Fibroblast of skin of left biceps (primary cell): ENCODE data around the gene ACSM2A.
"Not testable (repeated sequence)": the region's sequence is repeated elsewhere in the genome, so short reads cannot be mapped to it uniquely, and the experiment has no call there.

Experiments used
- DNase-seq, 2 experiments: peaks; one replicate each; pipeline ENCODE4 v3.0.0-alpha.2; 2013; ENCODE audit warnings: low read depth in 2 of 2

ACSM2A gene

DNA sequence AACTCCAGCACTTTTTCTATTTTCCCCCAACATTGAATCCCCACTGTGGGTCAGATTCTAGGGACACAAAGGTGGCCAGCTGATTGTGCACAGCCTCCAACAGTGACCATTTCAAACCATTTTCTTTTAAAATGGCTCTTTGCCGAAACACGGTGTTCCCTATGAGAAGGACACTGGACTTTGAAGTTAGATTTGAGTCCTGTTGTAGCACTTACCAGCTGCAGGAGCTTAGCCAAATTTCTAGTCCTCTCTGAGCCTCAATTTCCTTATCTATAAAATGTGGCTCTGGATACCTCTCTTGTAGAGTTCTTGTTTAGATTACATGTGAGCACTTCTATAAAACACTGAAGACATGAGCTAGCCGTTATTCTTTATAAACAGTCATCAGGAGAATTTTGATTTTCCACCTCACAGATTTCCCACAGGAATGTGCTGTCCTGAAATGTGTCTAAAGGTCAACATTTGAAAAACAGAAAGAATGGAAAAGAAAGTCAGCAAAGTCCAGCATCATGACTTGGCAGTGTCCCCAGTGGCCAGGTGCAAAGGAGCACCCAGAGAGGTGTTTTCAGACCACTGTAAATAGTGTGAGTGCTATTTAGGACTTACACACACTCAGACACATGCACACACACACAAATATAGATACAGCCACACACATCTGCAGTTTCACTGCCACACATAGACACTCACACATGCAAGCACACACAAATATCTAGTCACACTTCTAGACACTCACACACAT is 4.5 kb upstream of the ACSM2A start:
- not testable (repeated sequence) for DNase-seq

DNA sequence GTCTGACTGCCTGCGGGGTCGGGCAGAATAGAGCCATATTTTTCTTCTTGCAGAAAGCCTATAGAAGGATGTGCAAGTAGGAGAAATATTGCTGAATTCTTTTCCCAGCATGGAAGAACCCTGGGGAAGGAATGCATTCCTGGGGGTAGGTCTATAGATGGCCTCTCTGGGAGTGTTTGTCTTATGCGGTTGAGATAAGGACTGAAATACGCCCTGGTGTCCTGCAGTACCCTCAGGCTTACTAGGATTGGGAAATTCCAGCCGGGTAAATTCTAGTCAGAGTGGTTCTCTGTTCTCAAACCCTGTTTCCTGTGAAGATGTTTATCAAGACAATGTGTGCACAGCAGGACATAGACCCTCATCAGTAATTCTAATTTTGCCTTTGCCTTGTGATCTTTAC is 2.3 kb downstream of the ACSM2A start:
- DNase-seq, result not testable (repeated sequence)

GRCh38 chr16:20459227-20459626 is 7.9 kb downstream of the ACSM2A start:
- not testable (repeated sequence) for DNase-seq

DNA sequence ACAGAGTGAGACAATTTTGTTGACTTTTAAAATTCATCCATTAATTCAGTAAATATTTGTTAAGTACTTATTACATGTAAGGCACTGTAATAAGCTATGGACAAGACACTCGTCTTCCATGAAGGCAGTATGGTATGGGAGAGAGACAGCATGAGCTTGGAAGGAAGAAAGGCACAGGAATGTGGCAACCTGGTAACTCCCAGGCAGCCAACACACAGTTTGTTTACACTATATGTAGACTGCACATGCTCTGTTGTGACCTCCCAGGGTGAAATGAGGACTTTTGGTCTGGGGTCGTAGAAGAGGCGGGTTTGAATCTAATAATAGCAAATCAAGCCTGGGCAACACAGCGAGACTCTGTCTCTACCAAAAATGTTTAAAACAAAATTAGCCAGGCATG is 9.0 kb downstream of the ACSM2A start:
- DNase-seq, result not testable (repeated sequence)

DNA sequence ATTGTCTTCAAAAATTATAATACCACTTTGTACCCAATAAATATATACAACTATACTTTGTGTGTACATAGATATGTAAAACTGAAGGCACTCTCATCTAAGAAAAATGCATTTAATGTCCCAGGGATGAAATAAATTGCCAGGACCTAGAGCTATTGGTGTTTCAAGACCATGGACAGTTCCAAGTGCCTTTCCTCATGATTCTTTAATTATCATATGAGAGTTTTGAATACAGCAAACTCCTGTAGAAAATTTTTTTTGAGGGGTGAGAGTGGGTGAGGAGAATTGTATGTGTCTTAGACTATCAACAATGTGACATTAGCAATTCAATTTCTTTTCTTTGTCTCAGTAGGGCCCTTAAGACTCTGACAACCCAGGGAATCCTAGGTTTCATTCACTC is 17.6 kb downstream of the ACSM2A start:
- DNase-seq, result not testable (repeated sequence)

GRCh38 chr16:20469930-20470329 is 18.6 kb downstream of the ACSM2A start:
- DNase-seq, result not testable (repeated sequence)

DNA sequence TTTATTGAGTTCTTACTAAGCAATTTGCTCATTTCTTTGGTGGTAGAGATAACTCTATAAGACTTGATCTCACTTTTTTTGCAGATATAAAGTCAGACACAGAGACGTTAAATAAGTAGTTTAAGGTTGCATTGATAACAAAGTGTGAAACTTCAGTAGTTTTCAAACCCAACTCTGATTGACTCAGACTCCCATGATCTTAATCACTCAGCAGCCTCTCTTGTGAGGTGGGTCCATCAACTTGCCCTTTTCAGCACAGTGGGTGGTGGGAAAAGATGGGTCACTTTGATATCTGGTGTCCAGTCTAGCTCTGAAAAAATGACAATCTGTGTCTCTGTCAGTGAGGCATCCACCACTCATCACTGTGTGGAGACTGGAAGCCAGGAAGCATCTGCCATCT is 19.4 kb downstream of the ACSM2A start:
- not testable (repeated sequence) for DNase-seq

GRCh38 chr16:20477188-20477744 is 25.9 kb downstream of the ACSM2A start:
- DNase-seq, result not testable (repeated sequence)

DNA sequence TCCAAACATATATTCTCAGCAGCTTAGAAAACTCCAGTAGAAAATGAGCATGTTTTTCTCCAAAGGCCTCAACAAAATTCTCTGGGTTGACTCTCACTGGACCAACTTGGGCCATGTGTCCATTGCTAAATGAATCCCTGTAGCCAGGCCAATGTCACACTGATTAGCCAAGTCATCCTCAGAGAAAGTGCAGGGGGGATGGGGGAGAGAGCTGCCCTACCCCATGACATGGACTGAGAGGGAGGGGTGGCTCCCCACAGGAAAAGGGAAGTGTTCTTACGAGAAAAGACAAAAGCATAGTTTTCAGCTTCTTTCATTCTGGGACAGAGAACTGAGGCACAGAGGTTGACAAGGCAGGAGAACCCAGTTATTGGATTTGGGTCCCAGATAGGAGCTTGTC is 32.7 kb downstream of the ACSM2A start:
- DNase-seq, result not testable (repeated sequence)

GRCh38 chr16:20484726-20485125 is 33.4 kb downstream of the ACSM2A start:
- no peak for DNase-seq

GRCh38 chr16:20485408-20485807 is 34.1 kb downstream of the ACSM2A start:
- no peak for DNase-seq

DNA sequence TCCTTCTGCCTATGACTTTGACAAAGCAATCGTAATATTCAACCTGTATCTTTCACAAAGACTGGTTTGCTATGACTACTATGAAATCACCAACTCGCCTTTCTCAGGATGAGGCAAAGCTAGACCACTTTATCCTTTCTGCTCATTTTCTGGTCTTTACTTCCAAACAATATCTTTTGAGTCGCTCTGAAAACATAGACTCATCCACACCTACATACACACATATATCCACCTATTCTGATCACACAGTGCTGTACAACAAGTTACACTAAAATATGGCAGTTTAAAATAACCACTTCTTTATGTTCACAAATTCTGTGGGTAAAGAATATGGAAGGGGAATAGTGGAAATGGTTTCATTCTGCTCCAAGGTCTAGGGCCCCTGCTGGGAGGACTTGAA is 39.7 kb downstream of the ACSM2A start:
- DNase-seq, result not testable (repeated sequence)

- DNase-seq, result not testable (repeated sequence)
Observed at GRCh38 chr16:20491448-20491847, 40.1 kb downstream of the ACSM2A start.

DNA sequence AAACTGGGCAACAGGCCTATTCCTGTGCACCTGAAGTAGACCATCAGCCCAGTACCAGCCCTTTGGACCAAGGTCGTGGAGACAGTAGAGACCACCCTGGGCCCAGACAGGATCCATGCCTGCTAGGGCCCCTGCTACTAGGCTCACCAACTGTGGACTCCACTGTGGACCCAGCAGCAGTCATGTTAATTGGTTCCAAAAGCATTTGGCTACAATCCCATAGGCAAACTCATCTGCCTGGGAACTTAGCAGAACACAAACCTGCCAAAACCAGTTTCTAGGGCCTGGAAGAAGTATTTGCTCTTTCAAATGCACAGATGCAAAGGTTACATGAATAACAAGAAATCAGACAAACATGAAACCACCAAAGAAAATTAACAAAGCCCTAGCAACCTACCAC is 53.1 kb downstream of the ACSM2A start:
- no peak for DNase-seq

- DNase-seq, result no peak
Observed at GRCh38 chr16:20507280-20507679, 56.0 kb downstream of the ACSM2A start.

GRCh38 chr16:20510323-20510722 is 59.0 kb downstream of the ACSM2A start:
- no peak for DNase-seq

GRCh38 chr16:20515688-20516090 is 64.4 kb downstream of the ACSM2A start:
- no peak for DNase-seq

DNA sequence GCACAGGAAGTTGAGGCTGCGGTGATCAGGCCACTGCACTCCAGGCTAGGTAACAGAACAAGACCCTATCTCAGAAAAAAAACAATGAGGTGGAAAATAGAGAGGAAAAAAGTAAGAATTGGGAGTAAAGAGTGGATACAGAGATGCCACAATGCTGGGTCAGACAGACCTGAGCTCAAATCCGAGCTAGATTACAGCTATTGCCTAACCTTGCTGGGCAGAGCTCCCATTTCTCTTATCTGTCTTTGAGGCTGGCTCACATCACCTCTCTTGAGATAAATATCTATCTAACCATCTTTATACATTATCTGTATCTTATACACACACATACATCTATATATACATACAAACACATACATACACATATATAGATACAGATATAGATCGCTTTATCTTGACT is 65.8 kb downstream of the ACSM2A start:
- no peak for DNase-seq

- DNase-seq, result no peak
Observed at GRCh38 chr16:20519231-20519630, 67.9 kb downstream of the ACSM2A start.

DNA sequence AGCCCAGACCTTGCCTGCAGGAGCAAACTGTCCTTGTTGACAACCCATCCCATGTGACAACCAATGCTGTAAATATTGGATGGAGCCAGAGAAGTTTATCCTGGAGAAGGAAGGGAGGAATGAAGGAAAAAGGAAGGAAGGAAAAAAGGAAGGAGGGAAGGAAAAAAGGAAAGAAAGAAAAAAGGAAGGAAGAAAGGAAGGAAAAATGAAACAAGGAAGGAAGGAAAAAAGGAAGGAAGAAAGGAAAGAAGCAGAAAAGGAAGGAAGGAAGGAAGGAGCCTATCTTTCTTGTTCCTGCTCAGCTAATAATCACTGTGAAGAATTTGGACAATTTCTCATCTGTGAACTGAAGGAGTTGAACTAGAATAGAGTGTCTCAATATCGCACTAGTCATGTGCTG is 68.8 kb downstream of the ACSM2A start:
- DNase-seq, result no peak

- DNase-seq, result not testable (repeated sequence)
Observed at GRCh38 chr16:20531795-20532194, 80.5 kb downstream of the ACSM2A start.

- DNase-seq, result not testable (repeated sequence)
Observed at GRCh38 chr16:20532284-20532792, 81.0 kb downstream of the ACSM2A start.

- not testable (repeated sequence) for DNase-seq
Observed at GRCh38 chr16:20536669-20537068, 85.3 kb downstream of the ACSM2A start.
